Measurements from ENCODE around the gene ATP13A5. TPM values are rescaled to one million over a fixed set of nuclear protein-coding genes. Genes with fewer than 3 reads are reported as not detected.

The ATP13A5 gene
- total RNA-seq, 2 donors from 2014 or later = 0.59 TPM; not detected in 1

- no peaks in the 10 kb centered on the region for H3K9me3 Mint-ChIP-seq
- no peaks in the 10 kb centered on the region for H3K27me3 Mint-ChIP-seq (ENCODE audit: insufficient read depth)
- H3K4me3 Mint-ChIP-seq = no peak overlapping the region
- H3K9me3 ChIP-seq (ENCODE audit: control insufficient read depth, low read length) = no peaks in the 10 kb centered on the region
- H3K27ac ChIP-seq (ENCODE audit: low read depth, low read length) = no peak overlapping the region
- TF ChIP-seq CTCF (conservative IDR thresholded peaks at IDR 0.05) = no peak
- H3K27ac Mint-ChIP-seq = no peak overlapping the region
- WGBS, 2 experiments (ENCODE audit: insufficient coverage in 1 of 2, insufficient read length in 1 of 2) = 89 to 100% methylated on average over 1 of the region's 1 CpG
- H3K4me1 Mint-ChIP-seq = peaks cover 27% of the 10 kb centered on the region
- no peak overlapping the region for H3K4me3 ChIP-seq (ENCODE audit: low read length)
- no peaks in the 10 kb centered on the region for H3K27me3 ChIP-seq (ENCODE audit: control insufficient read depth, insufficient read depth, low read length, poor library complexity, severe bottlenecking)
- no peaks in the 10 kb centered on the region for H3K4me1 ChIP-seq (ENCODE audit: control insufficient read depth, insufficient read depth, low read length)
- H3K36me3 Mint-ChIP-seq (ENCODE audit: low read depth) = no peaks in the 10 kb centered on the region
- DNase-seq = no peak
- no peaks in the 10 kb centered on the region for H3K36me3 ChIP-seq (ENCODE audit: control insufficient read depth, insufficient read depth, low read length)
- H3K9ac ChIP-seq (ENCODE audit: extremely low read depth, low read length, poor library complexity, severe bottlenecking) = no peak overlapping the region
Measured at GRCh38 chr3:193305356-193305755, 73.2 kb downstream of the ATP13A5 start.

- no peak overlapping the region for H3K4me3 Mint-ChIP-seq
- H3K4me1 Mint-ChIP-seq = peaks cover 27% of the 10 kb centered on the region
- no peaks in the 10 kb centered on the region for H3K27me3 ChIP-seq (ENCODE audit: control insufficient read depth, insufficient read depth, low read length, poor library complexity, severe bottlenecking)
- no peaks in the 10 kb centered on the region for H3K36me3 Mint-ChIP-seq (ENCODE audit: low read depth)
- H3K27ac ChIP-seq (ENCODE audit: low read depth, low read length) = no peak overlapping the region
- no peak overlapping the region for H3K27ac Mint-ChIP-seq
- H3K9me3 Mint-ChIP-seq = peaks cover under 1% of the 10 kb centered on the region
- H3K4me1 ChIP-seq (ENCODE audit: control insufficient read depth, insufficient read depth, low read length) = no peaks in the 10 kb centered on the region
- no peak overlapping the region for H3K4me3 ChIP-seq (ENCODE audit: low read length)
- 100% methylated on average over 1 of the region's 1 CpG for WGBS, 2 experiments (ENCODE audit: insufficient coverage in 1 of 2, insufficient read length in 1 of 2)
- H3K36me3 ChIP-seq (ENCODE audit: control insufficient read depth, insufficient read depth, low read length) = no peaks in the 10 kb centered on the region
- no peak for TF ChIP-seq CTCF (conservative IDR thresholded peaks at IDR 0.05)
- H3K27me3 Mint-ChIP-seq (ENCODE audit: insufficient read depth) = no peaks in the 10 kb centered on the region
- H3K9me3 ChIP-seq (ENCODE audit: control insufficient read depth, low read length) = no peaks in the 10 kb centered on the region
- no peak for DNase-seq
- no peak overlapping the region for H3K9ac ChIP-seq (ENCODE audit: extremely low read depth, low read length, poor library complexity, severe bottlenecking)
Measured at GRCh38 chr3:193301433-193301832, 77.1 kb downstream of the ATP13A5 start.

- H3K9me3 Mint-ChIP-seq = peaks cover 14% of the 10 kb centered on the region
- no peaks in the 10 kb centered on the region for H3K27me3 ChIP-seq (ENCODE audit: control insufficient read depth, insufficient read depth, low read length, poor library complexity, severe bottlenecking)
- peaks cover 2% of the 10 kb centered on the region for H3K9me3 ChIP-seq (ENCODE audit: control insufficient read depth, low read length)
- H3K27ac ChIP-seq (ENCODE audit: low read depth, low read length) = no peak overlapping the region
- peaks cover 2% of the 10 kb centered on the region for H3K4me1 Mint-ChIP-seq
- H3K9ac ChIP-seq (ENCODE audit: extremely low read depth, low read length, poor library complexity, severe bottlenecking) = no peak overlapping the region
- H3K4me3 ChIP-seq (ENCODE audit: low read length) = no peak overlapping the region
- H3K27ac Mint-ChIP-seq = no peak overlapping the region
- no peaks in the 10 kb centered on the region for H3K4me1 ChIP-seq (ENCODE audit: control insufficient read depth, insufficient read depth, low read length)
- no peaks in the 10 kb centered on the region for H3K36me3 Mint-ChIP-seq (ENCODE audit: low read depth)
- H3K27me3 Mint-ChIP-seq (ENCODE audit: insufficient read depth) = peaks cover under 1% of the 10 kb centered on the region
- TF ChIP-seq CTCF (conservative IDR thresholded peaks at IDR 0.05) = no peak
- H3K36me3 ChIP-seq (ENCODE audit: control insufficient read depth, insufficient read depth, low read length) = no peaks in the 10 kb centered on the region
- WGBS, 2 experiments (ENCODE audit: insufficient coverage in 1 of 2, insufficient read length in 1 of 2) = 90 to 95% methylated on average over 3 to 5 of the region's 5 CpGs
- H3K4me3 Mint-ChIP-seq = no peak overlapping the region
- no peak for DNase-seq
Measured at GRCh38 chr3:193297421-193297820, 81.1 kb downstream of the ATP13A5 start.

Data from endodermal cell (in vitro differentiated cells).